ENCODE results near the gene ZKSCAN4.

- TF ChIP-seq CTCF (IDR thresholded peaks at IDR 0.05; ENCODE audit: control extremely low read depth in 1 of 3, insufficient read depth in 1 of 3, low read depth in 1 of 3, low read length in 3 of 3) = no peak
- no peak for TF ChIP-seq POLR2A (IDR thresholded peaks at IDR 0.05; ENCODE audit: control extremely low read depth in 1 of 2, low read depth in 2 of 2, low read length in 2 of 2)
Measured at GRCh38 chr6:28206527-28206926, 45.5 kb downstream of the ZKSCAN4 start.
